ENCODE measurements around the gene CD163L1. TPM values are rescaled to one million over a fixed set of nuclear protein-coding genes. Genes with fewer than 3 reads are reported as not detected.

Gene CD163L1
- total and polyA plus RNA-seq, 7 experiments from 2014 or later = 0.47 to 2.1 (median 1.5) TPM; not detected in 4

DNA sequence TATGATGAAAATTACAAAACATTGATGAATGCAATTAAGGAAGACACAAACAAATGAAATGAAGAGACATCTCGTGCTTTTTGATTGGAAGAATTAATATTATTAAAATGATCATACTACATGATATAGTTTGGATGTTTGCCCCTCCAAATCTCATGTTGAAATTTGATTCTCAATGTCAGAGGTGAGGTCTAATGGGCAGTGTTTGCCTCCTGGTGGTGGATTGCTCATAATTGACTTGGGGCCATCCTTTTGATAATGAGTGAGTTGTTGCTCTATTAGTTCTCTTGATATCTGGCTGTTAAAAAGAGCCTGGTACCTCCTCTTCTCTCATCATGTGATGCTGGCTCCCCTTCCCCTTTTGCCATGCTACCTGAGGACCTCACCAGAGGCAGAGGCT, 56.7 kb downstream of the CD163L1 start:
- Histone ChIP-seq H3K9me3 (ENCODE audit: control insufficient read depth in 2 of 3, low read length in 3 of 3) (no peaks in the 10 kb centered on the region), H3K4me1 (ENCODE audit: control insufficient read depth in 2 of 2, insufficient read depth in 2 of 2, low read length in 2 of 2) (no peaks in the 10 kb centered on the region), H3K27me3 (ENCODE audit: control insufficient read depth in 2 of 2, insufficient read depth in 2 of 2, low read length in 2 of 2) (no peaks in the 10 kb centered on the region), H3K36me3 (ENCODE audit: control insufficient read depth in 2 of 3, insufficient read depth in 3 of 3, low read length in 3 of 3) (no peaks in the 10 kb centered on the region), H3K4me3 (ENCODE audit: low read length) (no peak overlapping the region), H3K27ac (ENCODE audit: low read depth, low read length) (no peak overlapping the region)
- Mint-ChIP-seq H3K4me1 (no peaks in the 10 kb centered on the region), H3K4me3 (no peak overlapping the region), H3K27me3 (peaks cover 10 to 22% (median 20%) of the 10 kb centered on the region in 5 donors), H3K36me3 (no peaks in the 10 kb centered on the region), H3K27ac (no peak overlapping the region), H3K9me3 (peaks cover 2 to 57% (median 17%) of the 10 kb centered on the region in 11 donors)
- DNase-seq (no peak), ATAC-seq (no peak)
- intact Hi-C loops (cut with micrococcal nuclease) = no loop called here
- ChIA-PET CTCF (no interaction called here), POLR2A (no interaction called here)

DNA sequence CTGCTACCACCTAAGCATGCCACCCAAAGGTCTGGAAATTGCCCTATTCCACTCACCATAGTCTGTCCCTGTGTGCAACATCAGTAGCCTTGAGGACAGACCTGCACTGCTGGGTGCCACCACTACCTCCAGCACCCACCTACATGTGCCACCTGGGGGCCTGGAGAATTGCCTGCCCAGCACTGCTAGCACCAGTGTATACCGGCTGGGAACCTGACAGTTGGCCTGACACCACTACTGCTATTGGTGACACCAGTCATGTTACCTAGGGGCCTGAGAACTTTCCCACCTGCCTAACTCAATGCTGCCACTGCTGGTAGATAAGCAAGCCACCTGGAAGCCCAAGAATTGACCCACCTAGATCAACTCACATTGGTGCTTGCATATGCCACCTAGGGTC, 60.8 kb downstream of the CD163L1 start:
- intact Hi-C loops (cut with micrococcal nuclease) = no loop called here
- no peaks in the 10 kb centered on the region for H3K9me3 ChIP-seq (ENCODE audit: control insufficient read depth in 2 of 3, low read length in 3 of 3)
- H3K4me3 ChIP-seq (ENCODE audit: low read length) = no peak overlapping the region
- Mint-ChIP-seq H3K27me3 (peaks cover 4 to 38% (median 23%) of the 10 kb centered on the region in 5 donors), H3K4me3 (no peak overlapping the region), H3K27ac (no peak overlapping the region), H3K36me3 (no peaks in the 10 kb centered on the region), H3K4me1 (no peaks in the 10 kb centered on the region), H3K9me3 (peaks cover 0 to 44% (median 12%) of the 10 kb centered on the region in 11 donors)
- H3K36me3 ChIP-seq (ENCODE audit: control insufficient read depth in 2 of 3, insufficient read depth in 3 of 3, low read length in 3 of 3) = no peaks in the 10 kb centered on the region
- no peak overlapping the region for H3K27ac ChIP-seq (ENCODE audit: low read depth, low read length)
- CTCF ChIA-PET = no interaction called here
- POLR2A ChIA-PET = no interaction called here
- no peak for ATAC-seq
- no peak for DNase-seq
- H3K4me1 ChIP-seq (ENCODE audit: control insufficient read depth in 2 of 2, insufficient read depth in 2 of 2, low read length in 2 of 2) = no peaks in the 10 kb centered on the region
- no peaks in the 10 kb centered on the region for H3K27me3 ChIP-seq (ENCODE audit: control insufficient read depth in 2 of 2, insufficient read depth in 2 of 2, low read length in 2 of 2)

DNA sequence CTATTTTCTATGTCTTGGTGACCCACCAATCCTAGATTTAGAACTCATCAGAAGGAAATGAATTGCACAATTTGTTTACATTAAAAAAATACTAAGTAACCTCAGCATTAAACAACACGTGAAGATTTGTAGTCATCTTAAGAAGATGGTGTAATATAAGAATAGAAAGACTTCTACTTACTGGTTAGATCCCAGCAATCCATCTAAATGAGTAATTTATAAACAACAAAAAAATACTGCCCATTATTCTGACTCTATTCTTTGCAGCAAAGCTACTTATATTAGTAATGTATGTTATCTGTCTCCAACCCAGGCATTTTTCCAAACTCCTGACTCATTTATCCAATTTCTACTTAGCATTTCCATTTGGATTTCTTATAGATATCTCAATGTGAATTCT, 67.8 kb downstream of the CD163L1 start:
- peaks cover 7 to 29% (median 21%) of the 10 kb centered on the region in 5 donors for H3K27me3 Mint-ChIP-seq

DNA sequence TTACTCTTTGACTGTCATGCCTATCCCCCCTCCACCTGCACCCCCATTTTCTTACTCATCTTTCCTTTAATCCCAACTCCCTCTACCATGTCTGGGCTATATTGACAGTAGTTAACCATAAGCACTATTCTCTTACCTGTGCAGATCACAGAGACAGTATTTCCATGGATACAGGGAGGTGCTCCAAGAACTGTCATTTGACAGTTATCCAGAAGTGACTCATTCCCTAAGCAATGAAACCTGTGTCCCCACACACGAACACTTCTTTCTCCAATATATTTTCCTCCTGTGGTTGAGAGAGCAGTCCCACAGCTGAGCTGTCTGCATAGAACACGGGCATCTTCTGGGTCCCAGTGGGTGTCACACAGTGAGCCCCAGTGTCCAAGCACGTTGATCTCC, 68.8 kb downstream of the CD163L1 start:
- Mint-ChIP-seq H3K27me3 (peaks cover 16 to 29% (median 22%) of the 10 kb centered on the region in 5 donors), H3K4me1 (peaks cover 0 to 3% (median 0%) of the 10 kb centered on the region in 7 donors), H3K4me3 (no peak overlapping the region), H3K27ac (no peak overlapping the region), H3K36me3 (no peaks in the 10 kb centered on the region), H3K9me3 (peaks cover 0 to 9% (median 0%) of the 10 kb centered on the region in 11 donors)
- no peak overlapping the region for H3K27ac ChIP-seq (ENCODE audit: low read depth, low read length)
- H3K4me3 ChIP-seq (ENCODE audit: low read length) = no peak overlapping the region
- intact Hi-C loops (cut with micrococcal nuclease) = no loop called here
- DNase-seq = no peak
- no peaks in the 10 kb centered on the region for H3K4me1 ChIP-seq (ENCODE audit: control insufficient read depth in 2 of 2, insufficient read depth in 2 of 2, low read length in 2 of 2)
- CTCF ChIA-PET = no interaction called here
- no peaks in the 10 kb centered on the region for H3K9me3 ChIP-seq (ENCODE audit: control insufficient read depth in 2 of 3, low read length in 3 of 3)
- H3K27me3 ChIP-seq (ENCODE audit: control insufficient read depth in 2 of 2, insufficient read depth in 2 of 2, low read length in 2 of 2) = peaks cover 0 to 5% of the 10 kb centered on the region in 2 donors
- H3K36me3 ChIP-seq (ENCODE audit: control insufficient read depth in 2 of 3, insufficient read depth in 3 of 3, low read length in 3 of 3) = no peaks in the 10 kb centered on the region
- no peak for ATAC-seq
- POLR2A ChIA-PET = no interaction called here

More for the DNA sequence above, 67.8 kb downstream of the CD163L1 start:
- Mint-ChIP-seq H3K36me3 (no peaks in the 10 kb centered on the region), H3K27ac (no peak overlapping the region), H3K4me3 (no peak overlapping the region), H3K9me3 (peaks cover 0 to 2% (median 0%) of the 10 kb centered on the region in 11 donors), H3K4me1 (peaks cover 0 to 3% (median 0%) of the 10 kb centered on the region in 7 donors)
- ChIA-PET CTCF (no interaction called here), POLR2A (no interaction called here)
- ATAC-seq = no peak
- peaks cover 0 to 5% of the 10 kb centered on the region in 2 donors for H3K27me3 ChIP-seq (ENCODE audit: control insufficient read depth in 2 of 2, insufficient read depth in 2 of 2, low read length in 2 of 2)
- H3K9me3 ChIP-seq (ENCODE audit: control insufficient read depth in 2 of 3, low read length in 3 of 3) = no peaks in the 10 kb centered on the region
- intact Hi-C loops (cut with micrococcal nuclease) = no loop called here
- no peak overlapping the region for H3K4me3 ChIP-seq (ENCODE audit: low read length)
- no peak overlapping the region for H3K27ac ChIP-seq (ENCODE audit: low read depth, low read length)
- DNase-seq = no peak
- no peaks in the 10 kb centered on the region for H3K36me3 ChIP-seq (ENCODE audit: control insufficient read depth in 2 of 3, insufficient read depth in 3 of 3, low read length in 3 of 3)
- H3K4me1 ChIP-seq (ENCODE audit: control insufficient read depth in 2 of 2, insufficient read depth in 2 of 2, low read length in 2 of 2) = no peaks in the 10 kb centered on the region

DNA sequence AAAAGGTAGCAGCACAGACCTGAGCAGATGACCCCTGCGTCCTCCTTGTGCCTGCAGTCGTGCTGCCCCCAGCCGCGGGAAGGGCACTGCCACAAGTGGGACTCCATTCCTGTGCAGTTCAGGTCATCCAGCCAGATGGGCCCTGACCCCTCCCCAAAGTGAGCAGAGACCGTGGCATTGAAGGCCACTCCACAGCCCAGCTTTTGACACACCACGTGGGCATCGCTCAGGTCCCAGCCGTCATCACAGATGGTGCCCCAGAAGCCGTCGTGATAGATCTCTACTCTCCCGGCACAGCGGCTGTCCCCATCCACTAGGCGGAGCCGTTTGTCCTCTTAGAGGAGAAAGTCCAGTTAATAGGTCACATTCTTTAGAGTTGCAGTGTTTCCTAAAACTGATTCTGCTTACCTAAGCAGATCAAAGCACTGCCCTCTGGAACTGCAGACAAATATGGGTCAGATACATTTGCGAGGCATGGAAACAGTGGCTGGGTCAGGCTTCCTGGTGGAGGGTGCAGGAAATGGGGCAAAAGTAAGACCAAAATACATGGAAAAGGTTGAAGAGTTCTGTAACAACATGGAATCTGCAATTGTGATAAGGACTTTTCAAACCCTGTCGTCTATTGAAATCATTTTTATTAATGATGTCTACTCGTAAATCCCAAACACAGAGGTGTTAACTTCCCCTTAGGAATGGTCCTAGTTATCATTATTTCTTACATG, 69.4 kb downstream of the CD163L1 start:
- ATAC-seq (peak; percentile 38), DNase-seq (no peak)
- H3K4me1 ChIP-seq (ENCODE audit: control insufficient read depth in 2 of 2, insufficient read depth in 2 of 2, low read length in 2 of 2) = no peaks in the 10 kb centered on the region
- Mint-ChIP-seq H3K4me3 (no peak overlapping the region), H3K27me3 (peaks cover 16 to 32% (median 20%) of the 10 kb centered on the region in 5 donors), H3K9me3 (peaks cover 0 to 9% (median 0%) of the 10 kb centered on the region in 11 donors), H3K4me1 (peaks cover 0 to 3% (median 0%) of the 10 kb centered on the region in 7 donors), H3K36me3 (no peaks in the 10 kb centered on the region), H3K27ac (no peak overlapping the region)
- ChIA-PET POLR2A (no interaction called here), CTCF (no interaction called here)
- H3K27ac ChIP-seq (ENCODE audit: low read depth, low read length) = no peak overlapping the region
- peaks cover 0 to 5% of the 10 kb centered on the region in 2 donors for H3K27me3 ChIP-seq (ENCODE audit: control insufficient read depth in 2 of 2, insufficient read depth in 2 of 2, low read length in 2 of 2)
- H3K4me3 ChIP-seq (ENCODE audit: low read length) = no peak overlapping the region
- H3K36me3 ChIP-seq (ENCODE audit: control insufficient read depth in 2 of 3, insufficient read depth in 3 of 3, low read length in 3 of 3) = no peaks in the 10 kb centered on the region
- intact Hi-C loops (cut with micrococcal nuclease) = loop anchor here in 1 of 2 donors (1.0 kb wide), 1 partner anchor 264 kb away; no protein-coding TSS in a partner anchor
- H3K9me3 ChIP-seq (ENCODE audit: control insufficient read depth in 2 of 3, low read length in 3 of 3) = no peaks in the 10 kb centered on the region

DNA sequence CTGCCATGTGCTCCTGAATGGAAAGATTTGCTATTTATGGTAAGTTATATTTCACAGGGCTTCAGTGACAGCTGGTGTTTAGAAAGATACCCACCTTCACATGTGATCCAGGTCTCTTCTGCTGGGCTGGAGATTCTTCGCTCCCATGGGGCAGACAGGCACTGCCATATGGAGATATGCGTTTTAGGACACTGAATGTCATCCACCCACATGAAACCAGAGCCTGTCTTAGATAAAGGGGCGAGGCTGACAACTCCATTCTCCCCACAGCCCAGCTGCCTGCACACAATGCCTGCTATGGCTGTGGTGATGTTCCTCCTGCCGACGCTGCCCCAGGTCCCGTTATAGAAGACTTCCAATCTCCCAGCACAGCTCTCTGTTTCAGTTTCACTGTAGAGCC, 70.7 kb downstream of the CD163L1 start:
- H3K27me3 Mint-ChIP-seq = peaks cover 18 to 26% (median 20%) of the 10 kb centered on the region in 5 donors
- intact Hi-C loops (cut with micrococcal nuclease) = no loop called here

DNA sequence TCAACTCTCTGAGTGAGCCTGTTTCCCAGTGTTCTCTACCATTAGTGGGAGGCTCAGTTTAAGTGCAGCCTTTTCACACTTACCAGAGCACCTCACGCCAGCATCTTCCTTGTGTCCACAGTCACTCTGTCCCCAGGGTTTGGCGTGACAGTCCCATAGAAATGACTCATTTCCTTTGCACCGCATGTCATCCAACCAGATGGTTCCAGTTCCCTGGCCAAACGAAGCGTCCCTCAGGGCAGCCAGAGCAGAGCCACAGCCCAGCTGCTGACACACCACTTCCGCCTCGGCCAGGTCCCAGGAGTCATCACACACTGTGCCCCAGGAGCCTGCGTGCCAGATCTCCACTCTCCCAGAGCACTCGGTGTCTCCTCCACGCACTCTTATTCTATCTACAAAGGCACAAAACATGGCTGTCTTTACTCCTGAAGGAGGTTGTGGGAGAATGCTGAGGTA, 74.7 kb downstream of the CD163L1 start:
- H3K27me3 ChIP-seq (ENCODE audit: control insufficient read depth in 2 of 2, insufficient read depth in 2 of 2, low read length in 2 of 2) = peaks cover 0 to 5% of the 10 kb centered on the region in 2 donors
- H3K9me3 ChIP-seq (ENCODE audit: control insufficient read depth in 2 of 3, low read length in 3 of 3) = no peaks in the 10 kb centered on the region
- ChIA-PET POLR2A (no interaction called here), CTCF (no interaction called here)
- peaks cover 0 to 9% (median 0%) of the 10 kb centered on the region in 11 donors for H3K9me3 Mint-ChIP-seq
- H3K36me3 ChIP-seq (ENCODE audit: control insufficient read depth in 2 of 3, insufficient read depth in 3 of 3, low read length in 3 of 3) = no peaks in the 10 kb centered on the region
- peaks cover 15 to 25% (median 18%) of the 10 kb centered on the region in 5 donors for H3K27me3 Mint-ChIP-seq
- H3K36me3 Mint-ChIP-seq = no peaks in the 10 kb centered on the region
- no peak overlapping the region for H3K4me3 ChIP-seq (ENCODE audit: low read length)
- no peak overlapping the region for H3K27ac Mint-ChIP-seq
- no peak overlapping the region for H3K4me3 Mint-ChIP-seq
- DNase-seq (no peak), ATAC-seq (no peak)
- no peaks in the 10 kb centered on the region for H3K4me1 ChIP-seq (ENCODE audit: control insufficient read depth in 2 of 2, insufficient read depth in 2 of 2, low read length in 2 of 2)
- intact Hi-C loops (cut with micrococcal nuclease) = no loop called here
- no peaks in the 10 kb centered on the region for H3K4me1 Mint-ChIP-seq
- no peak overlapping the region for H3K27ac ChIP-seq (ENCODE audit: low read depth, low read length)

More for the DNA sequence above, 70.7 kb downstream of the CD163L1 start:
- H3K4me1 Mint-ChIP-seq = peaks cover 0 to 3% (median 0%) of the 10 kb centered on the region in 7 donors
- no peaks in the 10 kb centered on the region for H3K36me3 ChIP-seq (ENCODE audit: control insufficient read depth in 2 of 3, insufficient read depth in 3 of 3, low read length in 3 of 3)
- H3K4me3 ChIP-seq (ENCODE audit: low read length) = no peak overlapping the region
- peaks cover 0 to 9% (median 0%) of the 10 kb centered on the region in 11 donors for H3K9me3 Mint-ChIP-seq
- no peak overlapping the region for H3K27ac ChIP-seq (ENCODE audit: low read depth, low read length)
- DNase-seq (no peak), ATAC-seq (no peak)
- H3K27ac Mint-ChIP-seq = no peak overlapping the region
- ChIA-PET POLR2A (no interaction called here), CTCF (no interaction called here)
- H3K9me3 ChIP-seq (ENCODE audit: control insufficient read depth in 2 of 3, low read length in 3 of 3) = no peaks in the 10 kb centered on the region
- H3K27me3 ChIP-seq (ENCODE audit: control insufficient read depth in 2 of 2, insufficient read depth in 2 of 2, low read length in 2 of 2) = peaks cover 0 to 5% of the 10 kb centered on the region in 2 donors
- no peaks in the 10 kb centered on the region for H3K36me3 Mint-ChIP-seq
- no peak overlapping the region for H3K4me3 Mint-ChIP-seq
- no peaks in the 10 kb centered on the region for H3K4me1 ChIP-seq (ENCODE audit: control insufficient read depth in 2 of 2, insufficient read depth in 2 of 2, low read length in 2 of 2)

All from naive thymus-derived CD4-positive, alpha-beta T cell (primary cell).